PC-9 (cell line): ENCODE results near the gene SLC6A6.

Source experiments
- CTCF ChIP-seq: fragments of 200-600 bp; sonication (generic); conservative IDR thresholded peaks from 2 replicates; pipeline ENCODE4 v1.6.1; 2017; ENCODE audit warnings: mixed run types, antibody characterized with exemption, mild to moderate bottlenecking, moderate library complexity
- EZH2 ChIP-seq: fragments of 200-600 bp; sonication (generic); IDR thresholded peaks from 2 replicates; pipeline ENCODE4 v1.8.0; 2017; ENCODE audit warnings: antibody characterized with exemption, low read depth

DNA sequence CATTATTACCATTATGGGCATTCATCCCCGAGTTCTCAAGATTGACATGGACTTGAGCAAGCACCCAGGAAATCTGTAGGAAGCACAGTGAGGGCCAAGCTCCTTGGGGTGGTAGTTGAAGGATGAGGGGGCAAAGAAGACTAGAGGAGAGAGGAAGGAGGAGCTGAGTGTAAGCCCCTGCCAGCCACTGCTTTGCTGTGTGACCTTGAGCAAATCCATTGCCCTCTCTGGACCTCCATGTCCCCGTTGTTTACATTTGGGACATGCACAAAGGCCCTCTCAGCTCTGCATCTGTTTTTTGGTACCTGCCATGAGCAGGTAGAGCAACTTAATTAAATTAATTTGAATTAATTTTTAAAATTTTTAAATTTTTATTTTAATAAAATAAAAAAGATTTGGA lies 33.5 kb upstream of the SLC6A6 start:
- TF ChIP-seq CTCF = no peak
- TF ChIP-seq EZH2 = no peak
